ENCODE measurements around the gene NLRX1.

Gene NLRX1

DNA sequence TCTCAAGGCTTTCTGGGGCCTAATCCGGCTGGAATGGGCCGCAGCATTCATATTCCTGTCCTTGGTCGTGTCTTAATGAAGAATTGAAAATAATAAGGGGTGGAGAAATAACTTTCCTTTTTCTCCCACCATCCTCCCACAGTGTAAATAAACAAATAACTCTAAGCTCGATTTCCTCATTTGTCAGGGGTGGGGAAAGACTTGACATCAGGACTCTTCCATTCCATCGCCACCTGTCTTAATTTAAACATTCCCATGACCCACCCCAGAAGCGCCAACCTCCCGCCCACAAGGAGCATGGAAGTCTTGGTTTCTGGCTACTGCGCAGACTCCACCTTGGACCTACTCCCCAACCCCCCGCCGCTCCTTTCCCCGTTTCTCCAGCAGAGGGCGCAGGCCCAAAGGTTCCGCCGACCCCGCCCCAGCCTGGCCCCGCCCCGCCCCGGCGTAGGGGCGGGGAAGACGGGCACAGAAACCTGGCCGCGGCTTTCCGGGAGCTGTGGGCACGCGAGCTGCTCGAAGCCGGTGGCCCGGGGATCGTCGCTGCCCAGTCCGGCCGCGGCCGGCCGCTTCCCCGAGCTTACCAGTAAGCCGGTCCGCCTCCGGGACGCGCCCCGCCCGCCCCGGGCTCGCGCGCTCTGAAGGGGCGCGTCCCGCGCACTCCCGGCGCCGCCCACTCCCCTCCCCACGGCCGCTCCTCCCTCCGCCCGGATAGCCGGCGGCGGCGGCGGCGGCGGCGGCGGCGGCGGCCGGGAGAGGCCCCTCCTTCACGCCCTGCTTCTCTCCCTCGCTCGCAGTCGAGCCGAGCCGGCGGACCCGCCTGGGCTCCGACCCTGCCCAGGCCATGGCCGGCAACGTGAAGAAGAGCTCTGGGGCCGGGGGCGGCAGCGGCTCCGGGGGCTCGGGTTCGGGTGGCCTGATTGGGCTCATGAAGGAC is 37.3 kb downstream of the NLRX1 start, which contains the start of gene CBL:
Gene CBL, plus strand, starts transcription at position 766 of the 937 bp plus-strand sequence. Its CDS starts 79 bp downstream, at position 845.
- H3F3A ChIP-seq (ENCODE audit: insufficient read depth, low read length), result peaks cover 6% of the 10 kb centered on the region; the same call in 1 of the 2 replicates
- no peaks in the 10 kb centered on the region for H3K9me2 ChIP-seq (replicated peaks; ENCODE audit: insufficient read depth, low read length)
- peak within 1 kb of the TSS; percentile 69; the same call in 1 of the 2 replicates for H3K27ac ChIP-seq (ENCODE audit: low read length)
- H4K20me1 ChIP-seq (ENCODE audit: insufficient read depth, low read length), result no peaks in the 10 kb centered on the region
- DNase-seq, result peak; percentile 89
- peak within 1 kb of the TSS; percentile 97 for H3K4me2 ChIP-seq (ENCODE audit: low read depth, low read length)
- H2AFZ ChIP-seq (ENCODE audit: low read length), result peak within 1 kb of the TSS; percentile 95
- no peaks in the 10 kb centered on the region for H3K9me3 ChIP-seq (replicated peaks; ENCODE audit: insufficient read depth, low read length)
- H3K4me1 ChIP-seq (ENCODE audit: low read length), result peaks cover 8% of the 10 kb centered on the region; the same call in 1 of the 2 replicates
- TF ChIP-seq CTCF (IDR thresholded peaks at IDR 0.05; ENCODE audit: low read length) (peak; percentile 80), EZH2phosphoT487 (IDR thresholded peaks at IDR 0.05; ENCODE audit: low read length) (no peak)
- peak within 1 kb of the TSS; percentile 100 for H3K4me3 ChIP-seq (ENCODE audit: low read length)
- H3K79me2 ChIP-seq (ENCODE audit: low read length), result peaks cover 46% of the 10 kb centered on the region
- H3K36me3 ChIP-seq (replicated peaks; ENCODE audit: insufficient read depth, low read length), result no peaks in the 10 kb centered on the region
- no peaks in the 10 kb centered on the region for H3K27me3 ChIP-seq (replicated peaks; ENCODE audit: insufficient read depth, low read length)
- peak within 1 kb of the TSS; percentile 77 for H3K9ac ChIP-seq (ENCODE audit: low read length)

DNA sequence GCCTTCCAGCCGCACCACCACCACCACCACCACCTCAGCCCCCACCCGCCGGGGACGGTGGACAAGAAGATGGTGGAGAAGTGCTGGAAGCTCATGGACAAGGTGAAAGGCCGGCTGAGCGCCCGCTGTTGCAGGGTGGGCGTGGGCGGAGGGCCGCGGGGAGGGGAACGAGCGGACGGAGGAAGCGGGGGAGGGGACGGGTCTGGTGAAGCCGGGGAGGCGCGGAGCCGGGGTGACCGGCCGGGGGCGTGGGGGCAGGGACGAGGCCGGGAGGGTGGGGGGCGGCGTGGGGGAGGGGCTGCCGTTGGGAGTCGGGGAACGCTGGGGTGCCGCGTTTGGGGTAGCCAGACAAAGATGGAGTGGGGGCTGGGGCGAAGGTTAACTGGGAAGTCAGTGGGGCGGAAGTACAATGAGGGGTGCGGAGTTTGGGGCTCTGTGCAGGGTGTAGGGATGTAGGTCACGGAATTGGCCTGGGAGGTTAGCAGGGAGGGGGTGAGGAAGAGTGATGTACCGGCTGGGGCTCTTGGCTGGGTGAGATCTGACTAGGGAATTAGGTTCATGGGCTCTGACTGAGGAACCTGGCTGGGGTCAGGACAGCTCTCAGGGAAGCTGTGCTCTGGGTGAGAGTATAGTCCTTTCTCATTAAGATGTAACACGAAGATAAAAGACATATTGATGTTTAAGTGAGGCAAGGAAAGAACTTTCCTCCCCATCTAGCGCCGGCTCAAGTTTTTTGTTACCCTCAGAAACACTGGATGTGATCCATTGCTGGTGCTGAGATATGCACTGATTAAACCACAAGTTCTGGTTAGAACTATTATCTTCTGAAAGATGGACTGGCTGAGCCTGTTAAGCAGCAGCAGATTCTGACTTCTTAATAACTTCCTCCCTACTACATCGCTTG is 38.2 kb downstream of the NLRX1 start:
- peak overlapping the region; percentile 100 for H3K4me3 ChIP-seq (ENCODE audit: low read length)
- H3K27ac ChIP-seq (ENCODE audit: low read length), result peak overlapping the region; percentile 48; the same call in 1 of the 2 replicates
- peak overlapping the region; percentile 84 for H2AFZ ChIP-seq (ENCODE audit: low read length)
- no peaks in the 10 kb centered on the region for H3K36me3 ChIP-seq (replicated peaks; ENCODE audit: insufficient read depth, low read length)
- H3K9ac ChIP-seq (ENCODE audit: low read length), result peak overlapping the region; percentile 77
- H3K27me3 ChIP-seq (replicated peaks; ENCODE audit: insufficient read depth, low read length), result no peaks in the 10 kb centered on the region
- TF ChIP-seq CTCF (IDR thresholded peaks at IDR 0.05; ENCODE audit: low read length) (no peak), EZH2phosphoT487 (IDR thresholded peaks at IDR 0.05; ENCODE audit: low read length) (no peak), EZH2 (optimal IDR thresholded peaks at IDR 0.05; ENCODE audit: low read depth, low read length) (no peak)
- no peaks in the 10 kb centered on the region for H3K9me2 ChIP-seq (replicated peaks; ENCODE audit: insufficient read depth, low read length)
- peak; percentile 15 for DNase-seq
- H3F3A ChIP-seq (ENCODE audit: insufficient read depth, low read length), result peaks cover 6% of the 10 kb centered on the region; the same call in 1 of the 2 replicates
- H3K4me2 ChIP-seq (ENCODE audit: low read depth, low read length), result peak overlapping the region; percentile 93
- H4K20me1 ChIP-seq (ENCODE audit: insufficient read depth, low read length), result no peaks in the 10 kb centered on the region
- no peaks in the 10 kb centered on the region for H3K9me3 ChIP-seq (replicated peaks; ENCODE audit: insufficient read depth, low read length)
- H3K79me2 ChIP-seq (ENCODE audit: low read length), result peaks cover 55% of the 10 kb centered on the region
- peaks cover 8% of the 10 kb centered on the region; the same call in 1 of the 2 replicates for H3K4me1 ChIP-seq (ENCODE audit: low read length)

DNA sequence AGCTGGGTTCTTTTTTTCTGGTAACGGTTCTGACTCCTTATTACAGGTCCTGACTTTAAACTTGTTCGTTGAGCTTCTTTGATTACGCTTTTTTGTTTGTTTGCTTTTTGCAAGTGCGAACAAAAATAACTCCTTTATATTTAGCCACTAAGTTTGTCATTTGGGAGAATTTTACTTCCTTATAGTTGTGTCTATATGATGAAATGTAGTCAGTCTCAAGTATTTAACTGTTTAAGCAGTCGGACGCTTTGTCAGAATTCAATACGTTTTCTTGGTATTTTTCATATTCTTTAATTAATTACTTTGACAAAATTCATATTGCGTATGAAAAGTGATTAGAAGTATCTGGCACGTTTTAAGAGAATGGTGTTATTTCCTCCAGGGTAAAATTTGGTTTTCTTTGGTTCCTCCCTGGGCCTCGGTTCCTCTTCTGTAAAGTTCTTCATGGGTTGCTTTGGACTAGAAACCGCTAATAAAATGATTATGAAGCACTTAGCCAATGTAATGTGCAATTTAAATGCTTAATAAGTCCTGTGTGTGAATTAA is 39.0 kb downstream of the NLRX1 start:
- Histone ChIP-seq H2AFZ (ENCODE audit: low read length) (0 out of 2 replicates have a peak overlapping the region, but pooled peaks have one; percentile 39), H3K4me3 (ENCODE audit: low read length) (peak overlapping the region; percentile 100), H3K9me3 (replicated peaks; ENCODE audit: insufficient read depth, low read length) (no peaks in the 10 kb centered on the region), H3K9ac (ENCODE audit: low read length) (peak overlapping the region; percentile 34; the same call in 1 of the 2 replicates), H4K20me1 (ENCODE audit: insufficient read depth, low read length) (no peaks in the 10 kb centered on the region), H3K36me3 (replicated peaks; ENCODE audit: insufficient read depth, low read length) (no peaks in the 10 kb centered on the region), H3K4me1 (ENCODE audit: low read length) (peaks cover 8% of the 10 kb centered on the region; the same call in 1 of the 2 replicates), H3K9me2 (replicated peaks; ENCODE audit: insufficient read depth, low read length) (no peaks in the 10 kb centered on the region), H3F3A (ENCODE audit: insufficient read depth, low read length) (peaks cover 6% of the 10 kb centered on the region; the same call in 1 of the 2 replicates), H3K79me2 (ENCODE audit: low read length) (peaks cover 58% of the 10 kb centered on the region), H3K27me3 (replicated peaks; ENCODE audit: insufficient read depth, low read length) (no peaks in the 10 kb centered on the region), H3K27ac (ENCODE audit: low read length) (no peak overlapping the region), H3K4me2 (ENCODE audit: low read depth, low read length) (peak overlapping the region; percentile 93)
- peak; percentile 9 for DNase-seq
- no peak for TF ChIP-seq EZH2 (optimal IDR thresholded peaks at IDR 0.05; ENCODE audit: low read depth, low read length)
- no peak for TF ChIP-seq CTCF (IDR thresholded peaks at IDR 0.05; ENCODE audit: low read length)
- no peak for TF ChIP-seq EZH2phosphoT487 (IDR thresholded peaks at IDR 0.05; ENCODE audit: low read length)

Data from MM.1S (cell line).